HFF-Myc (cell line): ENCODE results near the gene VAMP2.
A peak's percentile ranks its signal among the peaks of the same experiment; 100 is the strongest.

ENCODE experiments used
- DNase-seq: peaks from one replicate; pipeline ENCODE4 v3.0.0-alpha.2; 2011; ENCODE audit warnings: low read depth; ENCODE audit errors: extremely low read depth
- H3K4me3 ChIP-seq: replicated peaks from 2 replicates; pipeline ENCODE4 v1.5.1; 2011; ENCODE audit warnings: low read depth, mild to moderate bottlenecking, control low read depth, low read length
- CTCF ChIP-seq: IDR thresholded peaks from 2 replicates; pipeline ENCODE4 v1.5.1; 2012; ENCODE audit warnings: mild to moderate bottlenecking, low read depth, low read length, control low read depth; ENCODE audit errors: missing control alignments

VAMP2 gene

GRCh38 chr17:8119581-8120519, 42.9 kb downstream of the VAMP2 start:
- no peak for TF ChIP-seq CTCF
- peak overlapping the region; percentile 64 for H3K4me3 ChIP-seq
- peak; percentile 88 for DNase-seq

- peak; percentile 88 for TF ChIP-seq CTCF
- no peak for DNase-seq
- H3K4me3 ChIP-seq, result peak overlapping the region; percentile 64
Observed at GRCh38 chr17:8118769-8119580, 43.8 kb downstream of the VAMP2 start.

GRCh38 chr17:8117980-8118768, 44.6 kb downstream of the VAMP2 start, which contains the start of gene ALOXE3:
Gene ALOXE3, minus strand, starts transcription at chr17:8118514. Its CDS starts 524 bp downstream, at chr17:8117990.
- no peak for DNase-seq
- no peak for TF ChIP-seq CTCF

GRCh38 chr17:8117367-8117979, 45.3 kb downstream of the VAMP2 start:
- DNase-seq, result no peak
- H3K4me3 ChIP-seq, result peak overlapping the region; percentile 64
- TF ChIP-seq CTCF, result no peak

More at GRCh38 chr17:8117980-8118768, 44.6 kb downstream of the VAMP2 start, which contains the start of gene ALOXE3:
- H3K4me3 ChIP-seq, result peak within 1 kb of the TSS; percentile 64

GRCh38 chr17:8116776-8117175, 46.0 kb downstream of the VAMP2 start:
- no peak for TF ChIP-seq CTCF
- no peak for DNase-seq
- H3K4me3 ChIP-seq, result no peak overlapping the region

GRCh38 chr17:8110907-8111306, 51.8 kb downstream of the VAMP2 start:
- DNase-seq, result no peak
- TF ChIP-seq CTCF, result no peak

More at GRCh38 chr17:8110907-8111306, 51.8 kb downstream of the VAMP2 start:
- no peak overlapping the region for H3K4me3 ChIP-seq
